T-helper 2 cell treated with Interferon-gamma antibody and Interleukin-4, amounts not matched to agents 5 μg/mL and 100 μg/mL, for 36 hours (primary cell): Measurements from ENCODE around the gene ARHGAP21.
"Not testable (repeated sequence)": the region's sequence is repeated elsewhere in the genome, so short reads cannot be mapped to it uniquely, and the experiment has no call there.

Source experiments
- DNase-seq: peaks from one replicate; pipeline ENCODE4 v3.0.0; 2021; ENCODE audit warnings: low spot score
- H3K27ac Mint-ChIP-seq: one replicate; pipeline ENCODE4 v1.8.0; 2021; ENCODE audit warnings: mild to moderate bottlenecking, mixed read lengths
- H3K27me3 Mint-ChIP-seq: one replicate; pipeline ENCODE4 v1.8.0; 2021; ENCODE audit warnings: low read depth, mixed read lengths
- H3K36me3 Mint-ChIP-seq: one replicate; pipeline ENCODE4 v1.8.0; 2021; ENCODE audit warnings: low read depth, mixed read lengths
- H3K4me1 Mint-ChIP-seq: one replicate; pipeline ENCODE4 v1.8.0; 2021; ENCODE audit warnings: low read depth, mixed read lengths
- H3K4me3 Mint-ChIP-seq: one replicate; pipeline ENCODE4 v1.8.0; 2022; ENCODE audit warnings: mild to moderate bottlenecking, moderate library complexity, mixed read lengths
- H3K9me3 Mint-ChIP-seq: one replicate; pipeline ENCODE4 v1.8.0; 2021; ENCODE audit warnings: mixed read lengths

ARHGAP21 gene

GRCh38 chr10:24731942-24732341, 8.3 kb upstream of the ARHGAP21 start:
- peaks cover 5% of the 10 kb centered on the region for H3K27me3 Mint-ChIP-seq
- no peak overlapping the region for H3K27ac Mint-ChIP-seq
- H3K4me3 Mint-ChIP-seq, result no peak overlapping the region
- DNase-seq, result no peak
- H3K36me3 Mint-ChIP-seq, result no peaks in the 10 kb centered on the region
- H3K4me1 Mint-ChIP-seq, result no peaks in the 10 kb centered on the region
- H3K9me3 Mint-ChIP-seq, result no peaks in the 10 kb centered on the region

DNA sequence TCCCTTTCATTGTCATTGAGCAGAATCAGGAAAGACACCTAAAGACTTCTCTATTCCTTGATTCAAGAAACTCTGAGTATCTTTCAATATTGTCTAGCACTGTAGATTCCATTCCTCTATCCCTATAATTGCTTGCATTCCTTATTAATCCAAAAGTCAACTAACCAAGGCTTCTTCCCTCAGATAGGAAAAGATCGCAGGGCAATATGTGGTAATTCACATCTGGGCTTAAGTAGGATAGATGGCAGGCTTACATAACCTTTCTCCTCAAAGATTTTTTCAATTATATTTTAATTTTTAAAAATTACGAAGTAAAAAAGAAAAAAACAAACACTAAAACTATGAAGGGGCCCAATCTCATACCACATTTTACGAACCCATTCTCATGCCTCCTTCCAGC, 7.1 kb upstream of the ARHGAP21 start:
- DNase-seq, result no peak
- Mint-ChIP-seq H3K9me3 (no peaks in the 10 kb centered on the region), H3K27ac (no peak overlapping the region), H3K4me3 (no peak overlapping the region), H3K36me3 (no peaks in the 10 kb centered on the region), H3K4me1 (no peaks in the 10 kb centered on the region), H3K27me3 (peaks cover 5% of the 10 kb centered on the region)

GRCh38 chr10:24727786-24728185, 4.1 kb upstream of the ARHGAP21 start:
- Mint-ChIP-seq H3K4me3 (no peak overlapping the region), H3K9me3 (no peaks in the 10 kb centered on the region), H3K27me3 (peaks cover 5% of the 10 kb centered on the region), H3K27ac (no peak overlapping the region), H3K4me1 (peaks cover 5% of the 10 kb centered on the region), H3K36me3 (no peaks in the 10 kb centered on the region)
- DNase-seq, result no peak

DNA sequence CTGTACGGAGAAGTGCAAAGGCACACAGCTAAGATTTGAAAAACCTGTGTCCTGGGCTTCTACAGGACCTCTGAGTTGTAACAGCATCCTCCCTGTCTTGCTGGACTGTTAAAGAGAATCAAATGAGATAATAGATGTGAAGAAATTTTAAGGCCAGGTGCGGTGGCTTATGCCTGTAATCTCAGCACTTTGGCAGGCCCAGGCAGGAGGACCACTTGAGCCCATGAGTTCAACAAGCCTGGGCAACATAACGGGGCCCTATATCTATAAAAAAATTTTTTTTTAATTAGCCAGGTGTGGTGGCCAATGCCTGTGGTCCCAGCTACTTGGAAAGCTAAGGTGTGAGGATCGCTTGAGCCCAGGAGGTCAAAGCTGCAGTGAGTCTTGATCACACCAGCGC, 2.9 kb upstream of the ARHGAP21 start:
- H3K27me3 Mint-ChIP-seq, result peaks cover 4% of the 10 kb centered on the region
- no peak for DNase-seq
- no peaks in the 10 kb centered on the region for H3K9me3 Mint-ChIP-seq
- H3K4me3 Mint-ChIP-seq, result no peak overlapping the region
- peaks cover 10% of the 10 kb centered on the region for H3K4me1 Mint-ChIP-seq
- H3K36me3 Mint-ChIP-seq, result no peaks in the 10 kb centered on the region
- H3K27ac Mint-ChIP-seq, result no peak overlapping the region

- H3K4me3 Mint-ChIP-seq, H3K36me3 Mint-ChIP-seq, DNase-seq, H3K27ac Mint-ChIP-seq, H3K27me3 Mint-ChIP-seq, H3K9me3 Mint-ChIP-seq: not testable (repeated sequence)
- H3K4me1 Mint-ChIP-seq, result peaks cover 13% of the 10 kb centered on the region
These were observed 2.3 kb upstream of the ARHGAP21 start for GRCh38 chr10:24726029-24726428.

DNA sequence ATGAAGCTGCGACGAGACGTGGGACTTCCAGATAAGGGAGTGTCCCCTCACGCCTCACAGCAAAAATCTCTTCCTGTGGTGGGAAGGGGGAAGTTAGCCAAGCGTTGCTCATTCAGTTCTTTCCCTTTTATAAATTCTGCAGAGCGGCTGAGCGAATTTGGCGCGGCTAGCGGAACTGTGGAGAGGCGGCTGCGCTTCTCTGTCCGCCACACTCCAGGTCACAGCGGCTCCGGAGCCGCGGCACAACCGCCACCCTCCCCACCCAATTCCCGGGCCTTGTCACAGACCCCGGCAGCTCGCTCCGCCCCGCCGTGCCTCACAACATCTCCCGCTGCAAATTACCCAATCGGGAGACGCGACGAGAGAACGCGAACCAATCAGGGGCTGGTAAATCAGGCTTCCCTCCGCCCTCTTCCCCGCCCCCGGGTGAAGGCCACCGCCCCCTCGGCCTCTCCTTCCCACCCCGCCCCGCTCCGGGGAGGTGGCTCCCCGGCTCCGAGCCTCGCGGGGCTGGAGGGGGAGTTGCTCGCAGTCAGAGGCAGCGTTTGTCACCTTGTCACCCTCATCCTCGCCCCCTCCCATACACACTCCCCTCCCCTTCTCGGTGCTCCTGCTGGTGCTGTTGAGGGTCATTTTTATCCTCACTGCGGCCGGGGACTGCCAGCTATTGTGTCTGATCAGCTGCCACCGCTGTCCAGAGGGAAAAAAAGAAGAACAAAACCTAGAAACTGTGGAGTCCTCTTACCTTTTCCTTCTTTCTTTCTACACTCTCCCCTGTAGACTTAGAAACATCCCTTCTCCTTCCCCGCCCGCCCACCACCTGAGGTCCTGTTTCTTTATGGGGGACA, 918 bp upstream of the ARHGAP21 start:
- H3K4me3 Mint-ChIP-seq, result peak overlapping the region; percentile 91
- no peaks in the 10 kb centered on the region for H3K27me3 Mint-ChIP-seq
- DNase-seq, result peak; percentile 93
- no peaks in the 10 kb centered on the region for H3K9me3 Mint-ChIP-seq
- H3K27ac Mint-ChIP-seq, result peak overlapping the region; percentile 88
- peaks cover 7% of the 10 kb centered on the region for H3K36me3 Mint-ChIP-seq
- H3K4me1 Mint-ChIP-seq, result peaks cover 20% of the 10 kb centered on the region

DNA sequence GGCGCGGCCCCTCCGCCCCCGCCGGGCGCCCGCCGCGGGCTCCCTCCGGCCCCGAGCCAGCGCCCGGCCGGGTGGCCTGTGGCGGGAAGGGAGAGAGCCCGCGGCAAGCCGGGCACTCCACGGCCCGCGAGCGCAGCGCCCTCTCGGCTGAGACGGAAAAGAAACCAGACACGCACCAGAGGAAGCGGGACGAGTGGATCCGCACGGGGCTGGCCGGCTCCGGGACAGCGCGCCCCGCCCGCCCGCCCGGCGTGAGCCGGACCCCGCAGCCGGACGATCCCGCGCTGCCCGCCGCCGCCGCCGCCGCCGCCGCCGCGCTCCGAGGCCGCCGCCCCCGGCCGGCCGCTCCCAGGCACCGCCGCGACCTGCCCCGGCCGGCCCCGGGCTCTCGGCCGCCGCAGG, 300 bp downstream of the ARHGAP21 start:
- DNase-seq, result peak; percentile 37
- Mint-ChIP-seq H3K4me1 (peaks cover 24% of the 10 kb centered on the region), H3K9me3 (no peaks in the 10 kb centered on the region), H3K36me3 (peaks cover 7% of the 10 kb centered on the region), H3K27ac (no peak overlapping the region), H3K4me3 (no peak overlapping the region), H3K27me3 (no peaks in the 10 kb centered on the region)

DNA sequence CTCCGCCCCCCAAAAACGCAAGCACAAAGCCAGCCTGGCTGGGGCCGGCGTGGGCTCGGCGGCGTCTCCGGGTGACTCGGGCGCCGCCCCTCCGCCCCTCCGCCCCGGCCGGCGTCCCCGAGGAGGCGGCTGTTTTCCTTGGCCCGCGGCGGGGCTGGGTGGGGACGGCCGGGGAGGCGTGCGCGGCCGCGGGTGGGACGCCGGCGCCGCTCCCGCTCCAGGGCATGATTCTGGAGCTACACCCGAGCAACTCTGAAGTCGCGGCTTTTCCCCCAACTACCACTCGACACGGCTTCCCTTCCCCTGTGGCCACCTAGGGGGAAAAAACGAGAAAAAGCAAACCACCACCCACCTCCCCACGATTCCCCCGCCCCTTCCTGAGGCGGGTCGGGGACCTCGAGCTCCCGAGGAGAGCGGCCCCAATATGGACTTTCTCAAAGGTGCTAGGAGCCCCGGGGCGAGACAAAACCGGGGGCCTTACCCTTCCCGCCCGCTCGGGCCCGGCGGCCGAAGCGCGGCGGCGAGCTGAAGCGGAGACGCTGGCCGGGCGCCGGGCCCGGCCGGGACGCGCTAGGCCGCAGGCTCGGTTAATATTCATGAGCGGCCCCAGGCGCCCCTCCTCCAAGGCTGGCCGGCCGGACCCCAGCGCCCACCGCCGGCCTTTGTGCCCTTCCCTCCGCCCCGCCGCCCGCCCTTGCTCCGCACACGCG, 856 bp downstream of the ARHGAP21 start:
- peaks cover 24% of the 10 kb centered on the region for H3K4me1 Mint-ChIP-seq
- peak; percentile 52 for DNase-seq
- no peaks in the 10 kb centered on the region for H3K9me3 Mint-ChIP-seq
- H3K4me3 Mint-ChIP-seq, result peak overlapping the region; percentile 89
- no peaks in the 10 kb centered on the region for H3K27me3 Mint-ChIP-seq
- peaks cover 7% of the 10 kb centered on the region for H3K36me3 Mint-ChIP-seq
- peak overlapping the region; percentile 91 for H3K27ac Mint-ChIP-seq

DNA sequence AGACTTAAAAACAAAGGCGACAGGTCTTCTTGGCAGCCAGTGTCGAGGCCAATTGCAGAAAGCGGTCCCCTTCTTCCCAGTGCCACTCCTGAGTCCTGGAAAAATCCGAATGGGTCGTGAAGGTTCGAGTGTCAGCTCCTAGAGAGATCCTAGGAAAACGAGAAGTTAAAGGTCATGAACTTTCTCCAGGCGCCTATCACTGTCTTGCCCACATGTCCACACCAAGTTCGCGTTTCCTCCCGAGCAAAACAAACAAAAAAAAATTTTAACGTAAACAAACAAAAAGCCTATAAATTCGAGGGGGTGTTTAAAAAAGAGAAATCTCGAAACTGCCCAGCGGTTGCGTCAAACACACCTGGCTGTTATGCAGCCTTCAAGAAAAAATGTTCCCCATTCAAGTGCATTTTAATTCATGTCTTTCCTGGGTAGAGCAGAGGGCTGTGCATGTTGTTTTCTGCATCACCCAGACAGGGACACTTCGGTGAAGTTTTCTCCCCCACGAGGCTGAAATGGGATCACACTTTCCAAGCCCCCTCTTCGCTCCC, 1.5 kb downstream of the ARHGAP21 start:
- Mint-ChIP-seq H3K27ac (peak overlapping the region; percentile 88), H3K27me3 (no peaks in the 10 kb centered on the region), H3K36me3 (peaks cover 7% of the 10 kb centered on the region), H3K4me1 (peaks cover 24% of the 10 kb centered on the region), H3K9me3 (no peaks in the 10 kb centered on the region), H3K4me3 (peak overlapping the region; percentile 80)
- no peak for DNase-seq

DNA sequence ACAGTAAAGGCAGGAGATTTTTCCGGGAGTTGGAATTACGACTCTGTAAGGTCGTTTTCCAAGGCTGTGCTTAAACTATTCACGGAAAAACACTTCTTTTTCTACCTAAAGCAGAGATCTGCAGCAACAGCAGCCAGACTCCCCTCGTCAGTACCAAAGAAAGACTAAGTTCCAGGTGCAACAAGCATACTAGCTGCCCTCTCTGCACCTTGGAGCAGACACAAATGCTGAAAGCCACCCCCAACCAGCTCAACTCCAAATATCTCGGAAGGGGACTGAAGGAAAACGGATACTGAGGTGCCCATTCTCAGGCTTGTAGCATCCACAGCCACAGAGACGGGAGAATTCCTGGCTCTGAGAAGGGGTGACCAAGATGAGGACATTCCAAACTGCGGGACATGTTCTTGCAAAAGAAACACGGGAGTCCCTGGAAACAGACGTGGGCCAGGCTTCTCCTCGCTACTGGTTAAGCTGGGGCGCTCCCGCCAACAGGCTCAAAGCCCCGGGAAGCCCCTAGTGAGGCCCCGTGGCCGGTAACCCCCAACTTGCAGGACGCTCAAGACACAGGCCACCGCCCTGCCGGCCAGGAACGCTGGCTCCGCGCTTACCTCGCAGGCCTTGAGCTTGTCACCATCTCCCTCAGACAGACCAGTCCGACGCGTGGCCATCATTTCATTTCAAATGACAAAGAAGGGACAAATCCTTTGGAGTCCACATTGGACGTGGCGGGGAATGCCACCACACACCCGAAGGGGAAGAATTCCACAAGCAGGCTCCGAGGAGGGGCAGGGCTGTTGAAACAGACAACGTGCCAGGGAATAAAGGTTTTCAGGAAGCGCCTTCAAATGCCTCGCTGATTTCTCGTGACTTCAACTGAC, 2.2 kb downstream of the ARHGAP21 start:
- Mint-ChIP-seq H3K27ac (no peak overlapping the region), H3K4me1 (peaks cover 24% of the 10 kb centered on the region)
- DNase-seq, result no peak

DNA sequence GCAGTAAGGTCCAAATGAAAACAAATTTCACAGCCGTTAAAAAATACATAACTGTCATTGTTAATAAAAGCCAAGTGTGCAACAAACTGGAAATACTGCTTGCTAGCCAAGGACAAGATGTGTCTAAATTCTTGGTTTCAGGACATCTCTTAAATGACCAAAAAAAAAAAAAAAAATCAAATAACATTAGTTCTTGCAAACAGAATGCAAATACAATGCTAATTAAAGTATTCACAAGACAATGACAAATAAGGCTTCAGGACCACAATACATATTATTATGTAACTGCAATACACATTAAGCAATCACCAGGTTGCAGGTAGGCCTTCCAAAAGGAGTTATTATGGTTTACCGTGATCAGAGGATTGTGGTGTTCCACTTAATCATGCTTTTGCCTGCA, 3.6 kb downstream of the ARHGAP21 start:
- Mint-ChIP-seq H3K27ac (no peak overlapping the region), H3K4me3 (no peak overlapping the region)

More for the DNA sequence above, 2.2 kb downstream of the ARHGAP21 start:
- peaks cover 7% of the 10 kb centered on the region for H3K36me3 Mint-ChIP-seq
- no peaks in the 10 kb centered on the region for H3K9me3 Mint-ChIP-seq
- H3K27me3 Mint-ChIP-seq, result no peaks in the 10 kb centered on the region
- H3K4me3 Mint-ChIP-seq, result peak overlapping the region; percentile 80

DNA sequence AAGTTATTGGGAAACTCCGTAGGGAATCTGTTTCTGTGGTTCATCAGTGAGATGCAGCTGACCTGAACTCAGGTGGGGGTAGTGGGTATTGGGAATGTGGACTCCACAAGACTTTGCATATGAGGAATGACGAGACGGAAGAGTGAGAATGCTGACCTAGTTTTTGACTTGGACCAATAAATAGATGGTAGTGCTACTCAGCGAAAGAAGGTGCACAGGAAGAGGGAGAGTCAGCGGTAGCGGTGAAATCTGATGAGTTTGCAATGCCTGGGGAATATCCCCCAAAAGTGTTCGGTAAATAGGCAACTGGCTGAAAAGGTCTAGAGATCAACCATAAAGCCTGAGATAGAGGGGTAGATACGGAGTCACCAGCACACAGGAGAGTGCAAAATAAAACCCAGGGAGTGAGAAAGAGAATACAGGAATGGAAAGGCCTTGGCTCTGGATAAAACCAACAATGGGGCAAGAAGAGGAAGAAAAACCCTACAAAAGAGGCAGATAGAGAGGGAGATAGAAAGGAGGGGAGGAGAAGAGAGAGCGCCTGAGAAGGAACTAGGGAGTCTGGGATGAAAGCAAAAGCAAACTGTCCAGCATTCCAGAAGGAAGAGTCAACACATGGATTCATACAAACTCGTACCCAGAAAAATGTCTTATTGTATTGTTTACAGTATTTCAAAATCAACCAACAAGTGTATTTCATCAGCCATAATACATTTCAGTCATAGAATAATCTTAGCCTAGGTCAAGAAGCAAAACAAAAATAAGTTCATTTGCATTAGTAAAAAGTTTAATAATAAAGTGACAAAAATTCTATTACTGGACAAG, 5.4 kb downstream of the ARHGAP21 start:
- H3K9me3 Mint-ChIP-seq, result no peaks in the 10 kb centered on the region
- peaks cover 19% of the 10 kb centered on the region for H3K4me1 Mint-ChIP-seq
- no peak overlapping the region for H3K4me3 Mint-ChIP-seq
- no peak overlapping the region for H3K27ac Mint-ChIP-seq
- H3K36me3 Mint-ChIP-seq, result peaks cover 7% of the 10 kb centered on the region
- DNase-seq, result no peak
- H3K27me3 Mint-ChIP-seq, result no peaks in the 10 kb centered on the region

More for the DNA sequence above, 3.6 kb downstream of the ARHGAP21 start:
- H3K4me1 Mint-ChIP-seq, result peaks cover 23% of the 10 kb centered on the region
- DNase-seq, result no peak
- H3K9me3 Mint-ChIP-seq, result no peaks in the 10 kb centered on the region
- H3K36me3 Mint-ChIP-seq, result peaks cover 7% of the 10 kb centered on the region
- no peaks in the 10 kb centered on the region for H3K27me3 Mint-ChIP-seq

DNA sequence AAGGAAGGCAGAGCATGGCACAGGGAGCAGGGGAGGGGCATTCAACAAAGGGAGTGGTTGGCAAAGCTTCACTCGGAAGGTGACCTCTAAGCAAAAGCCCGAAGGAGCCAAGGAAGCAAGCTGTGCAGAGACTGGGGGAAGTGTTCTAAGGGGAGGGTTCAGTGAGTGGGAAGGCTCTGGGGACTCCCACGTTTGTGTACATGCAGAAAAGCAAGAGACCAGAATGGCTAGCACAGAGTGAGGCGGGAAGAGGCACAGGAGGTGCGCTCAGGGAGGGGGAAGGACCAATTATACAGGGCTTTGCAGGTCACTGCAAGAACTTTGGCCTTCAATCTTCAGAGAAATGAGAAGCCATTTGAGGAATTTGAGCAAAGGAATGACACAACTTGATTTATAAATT, 7.4 kb downstream of the ARHGAP21 start:
- peaks cover 7% of the 10 kb centered on the region for H3K36me3 Mint-ChIP-seq
- H3K9me3 Mint-ChIP-seq, result no peaks in the 10 kb centered on the region
- no peak for DNase-seq
- no peak overlapping the region for H3K27ac Mint-ChIP-seq
- no peaks in the 10 kb centered on the region for H3K27me3 Mint-ChIP-seq
- H3K4me1 Mint-ChIP-seq, result peaks cover 14% of the 10 kb centered on the region
- no peak overlapping the region for H3K4me3 Mint-ChIP-seq
